Raji (cell line): ENCODE results near the gene FOXJ3.

ENCODE experiments used
- POLR2A ChIP-seq: IDR thresholded peaks from 2 replicates; pipeline ENCODE4 v1.6.1; 2011; ENCODE audit warnings: low read depth, low read length, control low read depth; ENCODE audit not compliant: insufficient read depth

FOXJ3 gene

GRCh38 chr1:42335050-42335808 lies at the start of gene FOXJ3:
FOXJ3 (minus strand) TSS chr1:42335235; CDS start chr1:42311093, 24,142 bp downstream.
- peak; percentile 85 for TF ChIP-seq POLR2A

GRCh38 chr1:42381280-42381673 lies 46.2 kb upstream of the FOXJ3 start:
- no peak for TF ChIP-seq POLR2A

GRCh38 chr1:42380586-42381279 lies 45.7 kb upstream of the FOXJ3 start, which contains the start of gene RIMKLA:
RIMKLA (plus strand) TSS chr1:42380792; CDS start chr1:42380935, 143 bp downstream.
- peak; percentile 55 for TF ChIP-seq POLR2A

GRCh38 chr1:42379794-42380585 lies 45.0 kb upstream of the FOXJ3 start:
- TF ChIP-seq POLR2A: no peak

- no peak for TF ChIP-seq POLR2A
Measured at GRCh38 chr1:42372796-42373195, 37.8 kb upstream of the FOXJ3 start.

GRCh38 chr1:42370876-42371549 lies 36.0 kb upstream of the FOXJ3 start:
- no peak for TF ChIP-seq POLR2A

GRCh38 chr1:42369471-42369870 lies 34.4 kb upstream of the FOXJ3 start:
- TF ChIP-seq POLR2A: no peak

- no peak for TF ChIP-seq POLR2A
Measured at GRCh38 chr1:42368096-42368795, 33.2 kb upstream of the FOXJ3 start.

GRCh38 chr1:42365118-42365517 lies 30.1 kb upstream of the FOXJ3 start:
- no peak for TF ChIP-seq POLR2A

GRCh38 chr1:42364542-42364941 lies 29.5 kb upstream of the FOXJ3 start:
- no peak for TF ChIP-seq POLR2A

- no peak for TF ChIP-seq POLR2A
Measured at GRCh38 chr1:42364089-42364488, 29.1 kb upstream of the FOXJ3 start.

- TF ChIP-seq POLR2A: no peak
Measured at GRCh38 chr1:42359466-42359865, 24.4 kb upstream of the FOXJ3 start.

GRCh38 chr1:42358791-42359190 lies 23.8 kb upstream of the FOXJ3 start:
- TF ChIP-seq POLR2A: no peak

- no peak for TF ChIP-seq POLR2A
Measured at GRCh38 chr1:42350086-42350485, 15.1 kb upstream of the FOXJ3 start.
